GM12878 (cell line): ENCODE measurements around the gene ABRACL. TPM values are rescaled to one million over a fixed set of nuclear protein-coding genes. Genes with fewer than 3 reads are reported as not detected.
A peak's percentile ranks its signal among the peaks of the same experiment; 100 is the strongest.
"Not testable (repeated sequence)": the region's sequence is repeated elsewhere in the genome, so short reads cannot be mapped to it uniquely, and the experiment has no call there.

ENCODE experiments used
- ATAC-seq: fragments of 200-7000 bp; cut with Tn5 transposase; 3 replicates; pipeline ENCODE4 v1.9.1; 2020; ENCODE audit warnings: mild to moderate bottlenecking, moderate library complexity
- BruUV-seq: library from RNA; stranded (reverse); fragments of 400-500 nt; replicated peaks from 2 replicates; lab custom pipeline; 2021; lab: Mats Ljungman, UMichigan
- CTCF ChIA-PET: fragments of 300-600 bp; sonication (Branson Sonifier 250); formaldehyde crosslinking; extraction: SDS; loops from one replicate; lab custom pipeline; 2021; ENCODE audit warnings: inconsistent platforms; lab: Yijun Ruan, JAX
- POLR2A ChIA-PET: fragments of 350-600 bp; formaldehyde crosslinking; extraction: SDS; loops from one replicate; lab custom pipeline; 2021; ENCODE audit warnings: inconsistent platforms; lab: Charles Lee
- RAD21 ChIA-PET: fragments of 300-600 bp; sonication (Branson Sonifier 250); formaldehyde crosslinking; loops from one replicate; lab custom pipeline; 2023; ENCODE audit warnings: antibody characterized with exemption; ENCODE audit not compliant: unreplicated experiment; lab: Charles Lee
- SMC1A ChIA-PET: fragments of 300-600 bp; sonication (Branson Sonifier 250); formaldehyde crosslinking; loops from one replicate; lab custom pipeline; 2023; ENCODE audit not compliant: unreplicated experiment, uncharacterized antibody; lab: Charles Lee
- DNase-seq: peaks from one replicate; pipeline ENCODE4 v3.0.0-alpha.2; 2011; ENCODE audit warnings: low read depth, low spot score
- FAIRE-seq: peaks from 3 replicates; lab custom pipeline; 2011; peaks lifted over from hg19 to GRCh38; lab: Jason Lieb, UNC
- H2AFZ ChIP-seq: 2 replicates; pipeline ENCODE4 v1.6.0; 2011; ENCODE audit warnings: low read depth, low read length, control low read depth; ENCODE audit not compliant: control insufficient read depth
- H3K27ac ChIP-seq: 2 replicates; pipeline ENCODE4 v1.5.1; 2011; ENCODE audit warnings: control low read depth; ENCODE audit not compliant: control insufficient read depth, insufficient read depth
- H3K27me3 ChIP-seq, 2 experiments: replicated peaks in 1 of 2; 2 replicates each; pipeline versions ENCODE4 v1.6.0 to v1.6.1; 2011; ENCODE audit warnings: low read length in 1 of 2; ENCODE audit not compliant: control insufficient read depth in 2 of 2, insufficient read depth in 2 of 2
- H3K36me3 ChIP-seq, 2 experiments: 2 replicates each; pipeline ENCODE4 v1.5.1; 2011; ENCODE audit warnings: low read length in 1 of 2; ENCODE audit not compliant: control insufficient read depth in 2 of 2, insufficient read depth in 2 of 2
- H3K4me1 ChIP-seq: 2 replicates; pipeline ENCODE4 v1.6.1; 2011; ENCODE audit warnings: mild to moderate bottlenecking, low read length, moderate library complexity, mixed read lengths; ENCODE audit not compliant: control insufficient read depth, insufficient read depth
- H3K4me2 ChIP-seq: 2 replicates; pipeline ENCODE4 v1.6.0; 2011; ENCODE audit warnings: control low read depth; ENCODE audit not compliant: control insufficient read depth, insufficient read depth
- H3K4me3 ChIP-seq: fragments of 200-600 bp; sonication (generic); 2 replicates; pipeline ENCODE4 v1.5.1; 2016
- H3K79me2 ChIP-seq: 2 replicates; pipeline ENCODE4 v1.6.0; 2011; ENCODE audit warnings: low read length; ENCODE audit not compliant: control insufficient read depth, insufficient read depth
- H3K9ac ChIP-seq: 2 replicates; pipeline ENCODE4 v1.8.0; 2011; ENCODE audit warnings: low read length, control low read depth, mixed read lengths; ENCODE audit not compliant: control insufficient read depth, insufficient read depth
- H3K9me3 ChIP-seq: replicated peaks from 3 replicates; pipeline ENCODE4 v1.5.1; 2011; ENCODE audit warnings: mild to moderate bottlenecking, low read length; ENCODE audit not compliant: control insufficient read depth, insufficient read depth
- H4K20me1 ChIP-seq: 2 replicates; pipeline ENCODE4 v1.6.0; 2011; ENCODE audit not compliant: control insufficient read depth, insufficient read depth
- CBX5 ChIP-seq: sonication (generic); IDR thresholded peaks from 2 replicates; pipeline ENCODE4 v1.6.1; 2016; ENCODE audit warnings: low read depth, moderate library complexity, mild to moderate bottlenecking, inconsistent platforms
- WGBS: methylation state at CpG from one replicate; pipeline ENCODE4 v1.1.6; 2016; ENCODE audit warnings: low lambda C conversion rate; ENCODE audit not compliant: insufficient replicate concordance, insufficient coverage; ENCODE audit errors: missing lambda C conversion rate; 5-methylcytosine and 5-hydroxymethylcytosine counted together
- in situ Hi-C: fragments of 300-500 bp; cut with MboI; formaldehyde crosslinking; loops from 9 replicates; pipeline ENCODE4 v1.14.3; 2018; ENCODE audit warnings: mixed read lengths
- intact Hi-C: fragments of 100-400 bp; cut with micrococcal nuclease; formaldehyde crosslinking; loops from one replicate; pipeline ENCODE4 v1.14.2; 2022; ENCODE audit not compliant: unreplicated experiment
- polyA plus RNA-seq, 11 experiments: library from polyadenylated mRNA; depleted of rRNA in 4 of 11; unstranded in 6 of 11; stranded (reverse) in 5 of 11; fragments of >200 nt; fragmentation: Nextera tagmentation in 4 of 11; fragmentation: Illumina TruSeq in 1 of 11; extraction: Ambion mirVana in 4 of 11; extraction: Trizol in 1 of 11; gene quantifications; 1 replicate in 1 of 11; 2 replicates in 10 of 11; pipeline versions ENCODE4 v1.2.1 to v1.2.3, GENCODE V29; 2011 to 2016; ENCODE audit warnings: inconsistent platforms in 2 of 11, missing spikeins in 2 of 11, low read depth in 1 of 11
- total RNA-seq, 4 experiments: library from RNA; depleted of rRNA in 3 of 4; stranded (reverse); fragments of >200 nt in 3 of 4; fragmentation: Illumina TruSeq in 1 of 4; extraction: Trizol in 1 of 4; gene quantifications; 2 replicates each; pipeline versions ENCODE4 v1.2.1 to v1.2.3, GENCODE V29; 2013 to 2021

Gene ABRACL
- total and polyA plus RNA-seq, 10 of the 15 experiments (the other 5 are each of a cell fraction or from before 2014, with no cell fraction given): 111 to 647 (median 192) TPM

- intact Hi-C loops, H3K4me1 ChIP-seq, H3K9me3 ChIP-seq, H3K4me2 ChIP-seq, H3K27ac ChIP-seq, H3K9ac ChIP-seq, H3K36me3 ChIP-seq, FAIRE-seq, H3K4me3 ChIP-seq, H3K27me3 ChIP-seq, H2AFZ ChIP-seq, POLR2A ChIA-PET, in situ Hi-C loops, H4K20me1 ChIP-seq, ATAC-seq, H3K79me2 ChIP-seq, DNase-seq, RAD21 ChIA-PET, BruUV-seq: not testable (repeated sequence)
- WGBS: 66% methylated on average over 5 of the region's 5 CpGs
- ChIA-PET CTCF (interaction anchor here (9.6 kb wide), 1 partner anchor 177 kb away, joined by 166 read pairs; no protein-coding TSS in a partner anchor), SMC1A (interaction anchor here (11.4 kb wide), 1 partner anchor 178 kb away, joined by 163 read pairs; no protein-coding TSS in a partner anchor)
- TF ChIP-seq CBX5: peak; percentile 54; the same call in 1 of the 2 replicates
Observed at GRCh38 chr6:138992965-138993364, 35.6 kb upstream of the ABRACL start.

GRCh38 chr6:138993410-138993809 is 35.1 kb upstream of the ABRACL start:
- H3K9ac ChIP-seq, ATAC-seq, intact Hi-C loops, H2AFZ ChIP-seq, H4K20me1 ChIP-seq, H3K36me3 ChIP-seq, H3K79me2 ChIP-seq, CTCF ChIA-PET, POLR2A ChIA-PET, FAIRE-seq, H3K27me3 ChIP-seq, H3K4me1 ChIP-seq, DNase-seq, BruUV-seq, H3K27ac ChIP-seq, RAD21 ChIA-PET, SMC1A ChIA-PET, H3K4me3 ChIP-seq, in situ Hi-C loops, H3K4me2 ChIP-seq, H3K9me3 ChIP-seq: not testable (repeated sequence)
- 85% methylated on average over 1 of the region's 1 CpG for whole genome bisulfite sequencing
